GM21825 (cell line): ENCODE results near the gene TPI1.
A peak's percentile ranks its signal among the peaks of the same experiment; 100 is the strongest.
"Not testable (repeated sequence)": the region's sequence is repeated elsewhere in the genome, so short reads cannot be mapped to it uniquely, and the experiment has no call there.

Source experiments
- ATAC-seq: cut with Tn5 transposase; IDR thresholded peaks from one replicate; pipeline ENCODE4 v1.9.1; 2021; ENCODE audit warnings: mild to moderate bottlenecking, moderate library complexity; ENCODE audit not compliant: unreplicated experiment

TPI1 gene

GRCh38 chr12:6866920-6867412 lies 365 bp upstream of the TPI1 start:
- ATAC-seq: peak; percentile 2

GRCh38 chr12:6868211-6869048 lies 1.1 kb downstream of the TPI1 start:
- no peak for ATAC-seq

- no peak for ATAC-seq
These were observed 2.0 kb downstream of the TPI1 start for GRCh38 chr12:6869049-6870021.

GRCh38 chr12:6870304-6870703 lies 3.0 kb downstream of the TPI1 start:
- not testable (repeated sequence) for ATAC-seq

GRCh38 chr12:6871052-6871957 lies 4.0 kb downstream of the TPI1 start:
- no peak for ATAC-seq

- peak; percentile 39 for ATAC-seq
These were observed 5.0 kb downstream of the TPI1 start for GRCh38 chr12:6872073-6873048.

- peak; percentile 68 for ATAC-seq
These were observed 6.0 kb downstream of the TPI1 start, which contains the start of gene SPSB2 for GRCh38 chr12:6873094-6874014. Gene SPSB2 (minus strand): TSS chr12:6873303. CDS start chr12:6872901, 402 bp downstream.

GRCh38 chr12:6874015-6874368 lies 6.7 kb downstream of the TPI1 start:
- not testable (repeated sequence) for ATAC-seq

GRCh38 chr12:6879824-6880223 lies 12.5 kb downstream of the TPI1 start:
- ATAC-seq: not testable (repeated sequence)

GRCh38 chr12:6883252-6883651 lies 15.9 kb downstream of the TPI1 start:
- no peak for ATAC-seq

GRCh38 chr12:6883683-6884082 lies 16.4 kb downstream of the TPI1 start:
- ATAC-seq: no peak

- ATAC-seq: no peak
These were observed 17.2 kb downstream of the TPI1 start for GRCh38 chr12:6884539-6884938.

GRCh38 chr12:6886206-6886999 lies 19.1 kb downstream of the TPI1 start:
- ATAC-seq: not testable (repeated sequence)

GRCh38 chr12:6887460-6887859 lies 20.1 kb downstream of the TPI1 start:
- ATAC-seq: no peak

- ATAC-seq: no peak
These were observed 21.0 kb downstream of the TPI1 start for GRCh38 chr12:6888360-6888759.

- not testable (repeated sequence) for ATAC-seq
These were observed 21.5 kb downstream of the TPI1 start for GRCh38 chr12:6888794-6889193.
